Rectal smooth muscle tissue (tissue), 1 donor: Measurements from ENCODE around the gene LRR1.

Experiments used
- H3K27ac ChIP-seq: one replicate; pipeline ENCODE4 v1.7.0; 2013; ENCODE audit warnings: low read depth, low read length, inconsistent platforms
- H3K27me3 ChIP-seq: one replicate; pipeline ENCODE4 v1.7.0; 2013; ENCODE audit warnings: low read length; ENCODE audit not compliant: control insufficient read depth, insufficient read depth
- H3K36me3 ChIP-seq: one replicate; pipeline ENCODE4 v1.7.0; 2013; ENCODE audit warnings: low read length; ENCODE audit not compliant: control insufficient read depth, insufficient read depth
- H3K4me1 ChIP-seq: one replicate; pipeline ENCODE4 v1.7.0; 2013; ENCODE audit warnings: low read length; ENCODE audit not compliant: control insufficient read depth, insufficient read depth
- H3K4me3 ChIP-seq: one replicate; pipeline ENCODE4 v1.7.0; 2013; ENCODE audit warnings: low read length
- H3K9ac ChIP-seq: one replicate; pipeline ENCODE4 v1.7.0; 2013; ENCODE audit warnings: low read length

LRR1 gene

GRCh38 chr14:49598485-49599300, at the start of gene LRR1:
TSS of gene LRR1 (plus strand) at chr14:49598940. CDS start at chr14:49599021, 81 bp downstream.
- H3K27me3 ChIP-seq = no peaks in the 10 kb centered on the region
- peak within 1 kb of the TSS; percentile 97 for H3K27ac ChIP-seq
- no peaks in the 10 kb centered on the region for H3K4me1 ChIP-seq
- H3K4me3 ChIP-seq = peak within 1 kb of the TSS; percentile 96
- peak within 1 kb of the TSS; percentile 56 for H3K9ac ChIP-seq
- H3K36me3 ChIP-seq = no peaks in the 10 kb centered on the region

GRCh38 chr14:49549446-49549845, 49.3 kb upstream of the LRR1 start:
- no peak overlapping the region for H3K9ac ChIP-seq
- H3K27ac ChIP-seq = no peak overlapping the region
- no peak overlapping the region for H3K4me3 ChIP-seq
- H3K27me3 ChIP-seq = no peaks in the 10 kb centered on the region
- no peaks in the 10 kb centered on the region for H3K4me1 ChIP-seq
- H3K36me3 ChIP-seq = no peaks in the 10 kb centered on the region

GRCh38 chr14:49549881-49550280, 48.9 kb upstream of the LRR1 start:
- Histone ChIP-seq H3K9ac (no peak overlapping the region), H3K27ac (no peak overlapping the region), H3K4me1 (no peaks in the 10 kb centered on the region), H3K4me3 (no peak overlapping the region), H3K27me3 (no peaks in the 10 kb centered on the region), H3K36me3 (no peaks in the 10 kb centered on the region)

GRCh38 chr14:49550286-49551184, 48.2 kb upstream of the LRR1 start:
- Histone ChIP-seq H3K4me1 (no peaks in the 10 kb centered on the region), H3K27ac (no peak overlapping the region), H3K9ac (no peak overlapping the region), H3K4me3 (no peak overlapping the region), H3K27me3 (no peaks in the 10 kb centered on the region), H3K36me3 (no peaks in the 10 kb centered on the region)

- Histone ChIP-seq H3K27me3 (no peaks in the 10 kb centered on the region), H3K4me3 (no peak overlapping the region), H3K36me3 (no peaks in the 10 kb centered on the region), H3K4me1 (no peaks in the 10 kb centered on the region), H3K9ac (no peak overlapping the region), H3K27ac (no peak overlapping the region)
Observed at GRCh38 chr14:49551569-49551968, 47.2 kb upstream of the LRR1 start.

GRCh38 chr14:49553106-49553505, 45.6 kb upstream of the LRR1 start:
- Histone ChIP-seq H3K27ac (no peak overlapping the region), H3K9ac (no peak overlapping the region), H3K4me3 (no peak overlapping the region), H3K4me1 (no peaks in the 10 kb centered on the region), H3K36me3 (no peaks in the 10 kb centered on the region), H3K27me3 (no peaks in the 10 kb centered on the region)

GRCh38 chr14:49553892-49554291, 44.8 kb upstream of the LRR1 start:
- Histone ChIP-seq H3K27me3 (no peaks in the 10 kb centered on the region), H3K27ac (no peak overlapping the region), H3K9ac (no peak overlapping the region), H3K36me3 (no peaks in the 10 kb centered on the region), H3K4me1 (no peaks in the 10 kb centered on the region), H3K4me3 (no peak overlapping the region)

- H3K27ac ChIP-seq = no peak overlapping the region
- H3K36me3 ChIP-seq = no peaks in the 10 kb centered on the region
- no peak overlapping the region for H3K4me3 ChIP-seq
- no peak overlapping the region for H3K9ac ChIP-seq
- H3K4me1 ChIP-seq = no peaks in the 10 kb centered on the region
- H3K27me3 ChIP-seq = no peaks in the 10 kb centered on the region
Observed at GRCh38 chr14:49559979-49560768, 38.6 kb upstream of the LRR1 start.

- H3K4me1 ChIP-seq = no peaks in the 10 kb centered on the region
- no peak overlapping the region for H3K9ac ChIP-seq
- H3K4me3 ChIP-seq = no peak overlapping the region
- H3K27me3 ChIP-seq = no peaks in the 10 kb centered on the region
- no peak overlapping the region for H3K27ac ChIP-seq
- no peaks in the 10 kb centered on the region for H3K36me3 ChIP-seq
Observed at GRCh38 chr14:49566714-49567113, 32.0 kb upstream of the LRR1 start.

- Histone ChIP-seq H3K9ac (no peak overlapping the region), H3K27ac (no peak overlapping the region), H3K27me3 (no peaks in the 10 kb centered on the region), H3K4me1 (no peaks in the 10 kb centered on the region), H3K36me3 (no peaks in the 10 kb centered on the region), H3K4me3 (no peak overlapping the region)
Observed at GRCh38 chr14:49569281-49569680, 29.5 kb upstream of the LRR1 start.

- Histone ChIP-seq H3K36me3 (peaks cover 5% of the 10 kb centered on the region), H3K4me1 (no peaks in the 10 kb centered on the region)
Observed at GRCh38 chr14:49574038-49574437, 24.7 kb upstream of the LRR1 start.

GRCh38 chr14:49578141-49578540, 20.6 kb upstream of the LRR1 start:
- H3K9ac ChIP-seq = no peak overlapping the region
- H3K4me3 ChIP-seq = no peak overlapping the region
- no peak overlapping the region for H3K27ac ChIP-seq
- H3K36me3 ChIP-seq = peaks cover 10% of the 10 kb centered on the region
- no peaks in the 10 kb centered on the region for H3K4me1 ChIP-seq
- H3K27me3 ChIP-seq = no peaks in the 10 kb centered on the region

More at GRCh38 chr14:49574038-49574437, 24.7 kb upstream of the LRR1 start:
- Histone ChIP-seq H3K4me3 (no peak overlapping the region), H3K9ac (no peak overlapping the region), H3K27ac (no peak overlapping the region), H3K27me3 (no peaks in the 10 kb centered on the region)
